Measurements from ENCODE around the gene FOXF1.

- TF ChIP-seq CTCF (IDR thresholded peaks at IDR 0.05; ENCODE audit: low read depth, low read length, poor library complexity, severe bottlenecking) (no peak), EZH2phosphoT487 (IDR thresholded peaks at IDR 0.05; ENCODE audit: borderline replicate concordance, low read length) (no peak)
These were observed 15.4 kb downstream of the FOXF1 start for GRCh38 chr16:86525696-86526095.
